ENCODE data around the gene FMN2. TPM values are rescaled to one million over a fixed set of nuclear protein-coding genes. Genes with fewer than 3 reads are reported as not detected.

The FMN2 gene
- total RNA-seq, 1 experiment from 2014 or later: 0.59 TPM

DNA sequence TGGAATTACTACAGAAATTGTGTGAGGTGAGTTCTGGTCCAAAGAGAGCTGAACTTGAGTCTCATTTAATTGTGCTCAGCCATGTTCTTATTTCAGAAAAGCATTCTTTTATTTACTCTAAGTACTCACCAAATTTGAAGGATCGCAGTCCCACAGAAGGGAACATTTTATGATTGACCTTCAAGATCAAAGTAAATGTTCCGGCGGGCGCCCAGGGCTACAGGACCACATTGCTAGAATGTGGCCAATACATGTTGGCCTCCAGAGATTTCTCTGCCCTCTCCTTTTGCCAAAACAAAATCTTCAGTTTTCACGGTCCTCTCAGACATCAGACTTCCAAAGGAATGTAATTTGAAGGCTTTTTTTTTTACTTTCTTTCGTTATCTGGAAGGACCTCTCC, 237.8 kb downstream of the FMN2 start:
- Histone ChIP-seq H2BK15ac (ENCODE audit: low read depth, low read length) (no peak overlapping the region), H3K9me3 (ENCODE audit: control insufficient read depth, low read depth, low read length) (no peaks in the 10 kb centered on the region), H3K14ac (ENCODE audit: insufficient read depth, low read length) (no peak overlapping the region), H3K23me2 (ENCODE audit: insufficient read length, low read depth, low read length, poor library complexity, severe bottlenecking) (no peaks in the 10 kb centered on the region), H3K18ac (ENCODE audit: insufficient read length, low read depth, low read length) (no peak overlapping the region), H3T11ph (ENCODE audit: low read length) (no peak overlapping the region), H2AFZ (ENCODE audit: low read length) (no peak overlapping the region), H3K4me2 (ENCODE audit: insufficient read depth, insufficient read length, low read length) (no peak overlapping the region), H4K91ac (ENCODE audit: insufficient read length, low read depth, low read length) (no peak overlapping the region), H4K20me1 (ENCODE audit: control insufficient read depth, insufficient read depth, insufficient read length) (no peaks in the 10 kb centered on the region), H4K8ac (replicated peaks; ENCODE audit: insufficient read length, low read depth, low read length) (no peak overlapping the region), H2BK120ac (ENCODE audit: low read depth, low read length, poor library complexity, severe bottlenecking) (no peak overlapping the region), H2BK12ac (ENCODE audit: insufficient read length, low read depth, low read length) (no peak overlapping the region), H3K9ac (ENCODE audit: extremely low read depth, insufficient read length, low read length) (no peak overlapping the region), H2BK5ac (ENCODE audit: insufficient read length, low read length) (no peak overlapping the region), H3K23ac (ENCODE audit: insufficient read length, low read depth, low read length) (no peak overlapping the region), H3K27ac (ENCODE audit: insufficient read length, low read depth, low read length) (no peak overlapping the region), H4K5ac (ENCODE audit: insufficient read length, low read depth, low read length) (no peak overlapping the region), H3K27me3 (ENCODE audit: insufficient read depth, low read length) (no peaks in the 10 kb centered on the region), H3K4me1 (ENCODE audit: insufficient read depth, low read length) (no peaks in the 10 kb centered on the region), H2BK20ac (ENCODE audit: low read depth, low read length, poor library complexity, severe bottlenecking) (no peak overlapping the region), H2AK5ac (ENCODE audit: insufficient read length, low read length) (no peak overlapping the region), H3K79me1 (ENCODE audit: insufficient read depth, low read depth, low read length, poor library complexity, severe bottlenecking) (no peaks in the 10 kb centered on the region), H3K56ac (ENCODE audit: insufficient read length, low read depth, low read length) (no peak overlapping the region), H3K4ac (ENCODE audit: low read depth, low read length) (no peak overlapping the region), H3K79me2 (ENCODE audit: insufficient read depth, low read length) (no peaks in the 10 kb centered on the region)
- no peaks in the 10 kb centered on the region for H3K9me3 Mint-ChIP-seq
- H3K27ac Mint-ChIP-seq: no peak overlapping the region
- H3K4me1 Mint-ChIP-seq: peaks cover 6 to 10% of the 10 kb centered on the region in 2 experiments
- DNase-seq: no peak
- no CpG with 5 or more reads among the region's 6 CpGs for WGBS (ENCODE audit: extremely low coverage, insufficient read length, low lambda C conversion rate)
- no peaks in the 10 kb centered on the region for H3K36me3 Mint-ChIP-seq (ENCODE audit: insufficient read depth in 1 of 3, low read depth in 3 of 3)
- TF ChIP-seq, protein P1, sequence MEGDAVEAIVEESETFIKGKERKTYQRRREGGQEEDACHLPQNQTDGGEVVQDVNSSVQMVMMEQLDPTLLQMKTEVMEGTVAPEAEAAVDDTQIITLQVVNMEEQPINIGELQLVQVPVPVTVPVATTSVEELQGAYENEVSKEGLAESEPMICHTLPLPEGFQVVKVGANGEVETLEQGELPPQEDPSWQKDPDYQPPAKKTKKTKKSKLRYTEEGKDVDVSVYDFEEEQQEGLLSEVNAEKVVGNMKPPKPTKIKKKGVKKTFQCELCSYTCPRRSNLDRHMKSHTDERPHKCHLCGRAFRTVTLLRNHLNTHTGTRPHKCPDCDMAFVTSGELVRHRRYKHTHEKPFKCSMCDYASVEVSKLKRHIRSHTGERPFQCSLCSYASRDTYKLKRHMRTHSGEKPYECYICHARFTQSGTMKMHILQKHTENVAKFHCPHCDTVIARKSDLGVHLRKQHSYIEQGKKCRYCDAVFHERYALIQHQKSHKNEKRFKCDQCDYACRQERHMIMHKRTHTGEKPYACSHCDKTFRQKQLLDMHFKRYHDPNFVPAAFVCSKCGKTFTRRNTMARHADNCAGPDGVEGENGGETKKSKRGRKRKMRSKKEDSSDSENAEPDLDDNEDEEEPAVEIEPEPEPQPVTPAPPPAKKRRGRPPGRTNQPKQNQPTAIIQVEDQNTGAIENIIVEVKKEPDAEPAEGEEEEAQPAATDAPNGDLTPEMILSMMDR (conservative IDR thresholded peaks at IDR 0.05): no peak
- H3K4me3 Mint-ChIP-seq: no peak overlapping the region
- H3K27me3 Mint-ChIP-seq (ENCODE audit: low read depth): no peaks in the 10 kb centered on the region
